ENCODE measurements around the gene RAB40C. TPM values are rescaled to one million over a fixed set of nuclear protein-coding genes. Genes with fewer than 3 reads are reported as not detected.

Gene RAB40C
- total RNA-seq, 2 donors from 2014 or later = 11.1 to 13.5 TPM

- H3K9me3 ChIP-seq = no peaks in the 10 kb centered on the region
- H3K36me3 ChIP-seq = peaks cover 25% of the 10 kb centered on the region
- H3K27ac ChIP-seq = no peak overlapping the region
- no peak for DNase-seq (ENCODE audit: low spot score)
- no peak for TF ChIP-seq CTCF (IDR thresholded peaks at IDR 0.05)
- H3K4me1 ChIP-seq = peaks cover 0 to 51% of the 10 kb centered on the region in 2 donors
- H3K4me3 ChIP-seq = no peak overlapping the region
- H3K27me3 ChIP-seq = no peaks in the 10 kb centered on the region
Measured at GRCh38 chr16:677316-678190, 87.7 kb downstream of the RAB40C start.

DNA sequence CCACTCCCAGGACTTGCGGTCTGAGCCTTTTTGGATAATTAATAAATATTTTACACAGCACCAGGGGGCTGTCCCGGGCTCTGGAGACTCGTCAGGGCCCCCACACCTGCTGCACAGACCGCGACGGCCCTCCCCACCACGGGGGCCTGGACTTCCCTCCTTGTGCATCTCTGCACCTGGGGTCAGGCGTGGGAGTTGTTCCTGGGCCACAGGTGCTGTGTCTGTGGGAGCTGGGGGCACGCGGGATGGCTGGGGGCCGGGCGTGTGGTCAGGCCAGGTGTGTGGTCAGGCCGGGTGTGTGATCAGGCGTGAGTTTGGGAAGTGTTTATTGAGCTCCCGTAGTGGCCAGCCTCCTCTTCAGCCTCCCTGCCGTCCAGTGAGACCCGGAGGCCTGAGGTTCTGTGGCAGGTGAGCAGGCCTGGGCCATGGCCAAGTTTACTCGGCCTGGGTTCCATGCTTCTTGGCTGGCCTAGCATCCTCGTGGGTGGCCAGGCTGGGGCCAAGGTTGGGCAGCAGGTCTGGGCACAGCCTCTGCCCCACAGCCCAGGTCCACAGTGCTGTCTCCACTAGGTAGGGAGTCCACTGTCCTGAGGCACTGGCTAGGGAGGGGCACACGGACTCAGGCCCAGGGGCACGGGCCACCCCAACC is 88.5 kb downstream of the RAB40C start:
- Histone ChIP-seq H3K27me3 (no peaks in the 10 kb centered on the region), H3K36me3 (peaks cover 23% of the 10 kb centered on the region), H3K4me1 (peaks cover 0 to 58% of the 10 kb centered on the region in 2 donors), H3K27ac (no peak overlapping the region), H3K4me3 (no peak overlapping the region), H3K9me3 (no peaks in the 10 kb centered on the region)
- no peak for DNase-seq (ENCODE audit: low spot score)
- TF ChIP-seq CTCF (IDR thresholded peaks at IDR 0.05) = no peak

Small RNAs within 50 kb of the gene (microRNA-seq; reads per million reads assigned to microRNA genes)
- gene MIR3176 (ENCODE audit: borderline number of aligned reads in 2 of 2, borderline replicate concordance in 1 of 2) = 0 to 0.71 reads per million in 2 donors

Other genes starting within 250 kb of the RAB40C start
- gene AXIN1, start 237.3 kb upstream of the RAB40C start, total RNA-seq = 10 to 100 TPM; 12.9 to 19.4 TPM
- 10 to 100 TPM; 89.0 to 90.3 TPM for gene MRPL28, start 219.5 kb upstream of the RAB40C start, total RNA-seq
- gene PGAP6, start 208.1 kb upstream of the RAB40C start, total RNA-seq = 10 to 100 TPM; 34.0 to 41.1 TPM
- 10 to 100 TPM; 45.4 to 45.8 TPM for gene NME4, start 192.9 kb upstream of the RAB40C start, total RNA-seq
- 10 to 100 TPM; 10.6 to 18.7 TPM for gene DECR2, start 188.2 kb upstream of the RAB40C start, total RNA-seq
- gene RAB11FIP3, start 164.4 kb upstream of the RAB40C start, total RNA-seq = 10 to 100 TPM; 19.9 to 43.8 TPM
- gene CAPN15, start 62.4 kb upstream of the RAB40C start, total RNA-seq = 10 to 100 TPM; 18.5 to 28.1 TPM
- gene PRR35, start 29.7 kb upstream of the RAB40C start, total RNA-seq = not detected
- gene NHLRC4, start 23.1 kb upstream of the RAB40C start, total RNA-seq = under 1 TPM; 0.43 to 0.74 TPM
- gene PIGQ, start 20.1 kb upstream of the RAB40C start, total RNA-seq = 10 to 100 TPM; 20.8 to 21.0 TPM
- under 1 TPM; 0.52 to 0.71 TPM for gene WFIKKN1, start 40.9 kb downstream of the RAB40C start, total RNA-seq
- 100 to 1,000 TPM; 103 to 137 TPM for gene METTL26, start 46.2 kb downstream of the RAB40C start, total RNA-seq
- 100 to 1,000 TPM; 110 to 121 TPM for gene MCRIP2, start 51.8 kb downstream of the RAB40C start, total RNA-seq
- gene WDR90, start 59.3 kb downstream of the RAB40C start, total RNA-seq = 1 to 10 TPM; 3.0 to 5.7 TPM
- 10 to 100 TPM; 37.8 to 42.8 TPM for gene RHOT2, start 78.1 kb downstream of the RAB40C start, total RNA-seq
- 1 to 10 TPM in 1 of 2 donors, under 1 TPM in 1; 0.67 to 1.3 TPM for gene RHBDL1, start 85.6 kb downstream of the RAB40C start, total RNA-seq
- gene STUB1, start 90.3 kb downstream of the RAB40C start, total RNA-seq = 100 to 1,000 TPM; 135 to 186 TPM
- 10 to 100 TPM; 76.4 to 82.1 TPM for gene JMJD8, start 94.3 kb downstream of the RAB40C start, total RNA-seq
- 10 to 100 TPM in 1 of 2 donors, 1 to 10 TPM in 1; 8.1 to 10.3 TPM for gene WDR24, start 100.3 kb downstream of the RAB40C start, total RNA-seq
- 1 to 10 TPM; 1.3 to 1.7 TPM for gene FBXL16, start 115.7 kb downstream of the RAB40C start, total RNA-seq
- 10 to 100 TPM; 58.9 to 61.3 TPM for gene METRN, start 125.1 kb downstream of the RAB40C start, total RNA-seq
- 10 to 100 TPM; 36.5 to 37.5 TPM for gene ANTKMT, start 131.1 kb downstream of the RAB40C start, total RNA-seq
- under 1 TPM; 0.43 to 0.56 TPM for gene CCDC78, start 136.4 kb downstream of the RAB40C start, total RNA-seq
- 1 to 10 TPM; 9.6 to 9.7 TPM for gene HAGHL, start 137.0 kb downstream of the RAB40C start, total RNA-seq
- gene CIAO3, start 150.9 kb downstream of the RAB40C start, total RNA-seq = 10 to 100 TPM; 23.3 to 25.5 TPM
- 10 to 100 TPM; 44.8 to 94.6 TPM for gene MSLN, start 170.7 kb downstream of the RAB40C start, total RNA-seq
- 10 to 100 TPM; 11.4 to 13.2 TPM for gene RPUSD1, start 198.3 kb downstream of the RAB40C start, total RNA-seq
- gene CHTF18, start 198.6 kb downstream of the RAB40C start, total RNA-seq = 1 to 10 TPM; 1.8 to 2.3 TPM
- gene GNG13, start 210.7 kb downstream of the RAB40C start, total RNA-seq = not detected